Hepatocyte (in vitro differentiated cells): Measurements from ENCODE around the gene DNER.

ENCODE experiments used
- CTCF ChIP-seq: fragments of 200-600 bp; sonication (generic); IDR thresholded peaks from 2 replicates; pipeline ENCODE4 v1.5.1; 2016; ENCODE audit warnings: antibody characterized with exemption, mild to moderate bottlenecking; ENCODE audit not compliant: poor library complexity
- EZH2 ChIP-seq: fragments of 200-600 bp; sonication (generic); IDR thresholded peaks from 2 replicates; pipeline ENCODE4 v1.6.1; 2016; ENCODE audit warnings: antibody characterized with exemption, mild to moderate bottlenecking, borderline replicate concordance
- EZH2phosphoT487 ChIP-seq: fragments of 200-600 bp; sonication (generic); IDR thresholded peaks from one replicate; pipeline ENCODE4 v1.6.1; 2018; ENCODE audit warnings: antibody characterized with exemption, mild to moderate bottlenecking, low read depth, moderate library complexity; ENCODE audit not compliant: unreplicated experiment, severe bottlenecking

DNA sequence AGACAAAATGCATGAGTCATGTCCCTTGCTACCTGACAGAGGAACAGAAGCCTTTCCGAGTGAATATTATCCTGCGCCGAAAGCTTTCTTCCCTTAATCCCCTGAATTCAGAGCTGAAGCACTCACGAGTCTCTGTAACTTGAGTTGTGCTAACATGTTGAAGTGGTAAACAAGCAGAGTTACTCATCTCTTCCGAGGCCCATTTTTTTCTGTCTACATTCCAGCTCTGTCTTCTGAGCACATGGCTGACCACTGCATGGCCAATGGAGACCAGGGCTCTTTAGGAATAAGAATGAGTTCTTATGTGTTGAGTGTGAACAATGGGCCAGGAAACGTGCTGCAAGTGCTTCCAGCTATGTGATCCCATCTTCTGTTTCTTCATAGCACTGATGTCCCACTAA lies 370.2 kb downstream of the DNER start:
- TF ChIP-seq CTCF (no peak), EZH2 (no peak), EZH2phosphoT487 (no peak)
